ENCODE data around the gene ITK.

GRCh38 chr5:157225469-157226422 is 45.1 kb downstream of the ITK start:
- no peak for TF ChIP-seq CTCF (conservative IDR thresholded peaks at IDR 0.05 in 1 of 2, IDR thresholded peaks at IDR 0.05 in 1 of 2; ENCODE audit: extremely low read depth in 1 of 2, insufficient read depth in 1 of 2, low read depth in 1 of 2, low read length in 2 of 2)
- no peak for TF ChIP-seq EZH2 (IDR thresholded peaks at IDR 0.05; ENCODE audit: borderline replicate concordance, low read length)
